SK-N-SH treated with all-trans-retinoic acid at 6 μM for 48 hours (cell line): Measurements from ENCODE around the gene PAQR8.

ENCODE experiments used
- ATAC-seq: fragments of 200-7000 bp; cut with Tn5 transposase; 3 replicates; pipeline ENCODE4 v1.9.1; 2020; ENCODE audit warnings: mild to moderate bottlenecking, moderate library complexity
- ARNTL ChIP-seq: fragments of 450-650 bp; formaldehyde crosslinking; IDR thresholded peaks from 2 replicates; pipeline ENCODE4 v1.5.0; 2020; ENCODE audit warnings: low read depth, mild to moderate bottlenecking, moderate library complexity, borderline replicate concordance
- BACH2 ChIP-seq: fragments of 250-450 bp; sonication (Bioruptor Pico); IDR thresholded peaks from 2 replicates; pipeline ENCODE4 v1.9.0; 2021; ENCODE audit warnings: mild to moderate bottlenecking, borderline replicate concordance
- CREB5 ChIP-seq: fragments of 250-450 bp; sonication (Bioruptor Pico); IDR thresholded peaks from 2 replicates; pipeline ENCODE4 v1.5.1; 2020; ENCODE audit warnings: low read depth, mild to moderate bottlenecking, moderate library complexity
- CSDC2 ChIP-seq: fragments of 250-450 bp; sonication (Bioruptor Pico); IDR thresholded peaks from 2 replicates; pipeline ENCODE4 v1.5.0; 2020; ENCODE audit warnings: mild to moderate bottlenecking, moderate library complexity
- GLIS3 ChIP-seq: fragments of 250-450 bp; sonication (Bioruptor Pico); IDR thresholded peaks from 2 replicates; pipeline ENCODE4 v1.5.0; 2020; ENCODE audit warnings: mild to moderate bottlenecking, moderate library complexity
- ISL1 ChIP-seq: fragments of 250-450 bp; sonication (Bioruptor Pico); IDR thresholded peaks from 2 replicates; pipeline ENCODE4 v2.1.2; 2022; ENCODE audit warnings: mild to moderate bottlenecking, moderate library complexity
- OSR1 ChIP-seq: fragments of 250-450 bp; sonication (Bioruptor Pico); IDR thresholded peaks from 2 replicates; pipeline ENCODE4 v1.8.0; 2022; ENCODE audit warnings: moderate library complexity, mild to moderate bottlenecking, inconsistent platforms
- PATZ1 ChIP-seq: fragments of 250-450 bp; sonication (Bioruptor Pico); IDR thresholded peaks from 2 replicates; pipeline ENCODE4 v1.8.0; 2020; ENCODE audit warnings: mild to moderate bottlenecking, moderate library complexity, borderline replicate concordance
- POU6F1 ChIP-seq: fragments of 250-450 bp; sonication (Bioruptor Pico); IDR thresholded peaks from 2 replicates; pipeline ENCODE4 v1.8.0; 2021; ENCODE audit warnings: low read depth, mild to moderate bottlenecking, moderate library complexity, borderline replicate concordance
- PPARA ChIP-seq: fragments of 250-450 bp; sonication (Bioruptor Pico); IDR thresholded peaks from 2 replicates; pipeline ENCODE4 v1.5.0; 2020; ENCODE audit warnings: mild to moderate bottlenecking, borderline replicate concordance
- RARB ChIP-seq: fragments of 250-450 bp; sonication (Bioruptor Pico); IDR thresholded peaks from 2 replicates; pipeline ENCODE4 v1.8.0; 2021; ENCODE audit warnings: mild to moderate bottlenecking, moderate library complexity
- SNAI2 ChIP-seq: fragments of 250-450 bp; sonication (Bioruptor Pico); IDR thresholded peaks from 2 replicates; pipeline ENCODE4 v1.5.0; 2020; ENCODE audit warnings: mild to moderate bottlenecking, moderate library complexity
- TCF4 ChIP-seq: fragments of 250-450 bp; sonication (Bioruptor Pico); IDR thresholded peaks from 2 replicates; pipeline ENCODE4 v1.8.0; 2021; ENCODE audit warnings: mild to moderate bottlenecking, moderate library complexity, borderline replicate concordance
- TOX ChIP-seq: fragments of 250-450 bp; sonication (Bioruptor Pico); IDR thresholded peaks from 2 replicates; pipeline ENCODE4 v1.8.0; 2021; ENCODE audit warnings: mild to moderate bottlenecking, moderate library complexity, borderline replicate concordance
- TSHZ2 ChIP-seq: fragments of 250-450 bp; sonication (Bioruptor Pico); IDR thresholded peaks from 2 replicates; pipeline ENCODE4 v1.5.0; 2020; ENCODE audit warnings: mild to moderate bottlenecking, moderate library complexity
- ZC3H10 ChIP-seq: fragments of 250-450 bp; sonication (Bioruptor Pico); IDR thresholded peaks from 2 replicates; pipeline ENCODE4 v1.5.1; 2021; ENCODE audit warnings: mild to moderate bottlenecking, moderate library complexity
- ZFP3 ChIP-seq: fragments of 250-450 bp; sonication (Bioruptor Pico); IDR thresholded peaks from 2 replicates; pipeline ENCODE4 v1.5.0; 2020; ENCODE audit warnings: mild to moderate bottlenecking, moderate library complexity
- ZFP30 ChIP-seq: fragments of 450-650 bp; formaldehyde crosslinking; IDR thresholded peaks from 2 replicates; pipeline ENCODE4 v1.5.0; 2022; ENCODE audit warnings: mild to moderate bottlenecking, moderate library complexity
- ZNF565 ChIP-seq: fragments of 450-650 bp; formaldehyde crosslinking; conservative IDR thresholded peaks from 2 replicates; pipeline ENCODE4 v1.5.0; 2020; ENCODE audit warnings: low read depth, mild to moderate bottlenecking, moderate library complexity
- ZNF70 ChIP-seq: fragments of 450-650 bp; formaldehyde crosslinking; IDR thresholded peaks from 2 replicates; pipeline ENCODE4 v1.5.0; 2020; ENCODE audit warnings: mild to moderate bottlenecking, moderate library complexity
- ZNF8 ChIP-seq: fragments of 450-650 bp; formaldehyde crosslinking; IDR thresholded peaks from 2 replicates; pipeline ENCODE4 v1.5.0; 2020; ENCODE audit warnings: mild to moderate bottlenecking, moderate library complexity
- TF ChIP-seq, protein P1 (sequence below): fragments of 250-450 bp; sonication (Bioruptor Pico); IDR thresholded peaks from 2 replicates; pipeline ENCODE4 v1.5.1; 2021; ENCODE audit warnings: mild to moderate bottlenecking, moderate library complexity

The PAQR8 gene

DNA sequence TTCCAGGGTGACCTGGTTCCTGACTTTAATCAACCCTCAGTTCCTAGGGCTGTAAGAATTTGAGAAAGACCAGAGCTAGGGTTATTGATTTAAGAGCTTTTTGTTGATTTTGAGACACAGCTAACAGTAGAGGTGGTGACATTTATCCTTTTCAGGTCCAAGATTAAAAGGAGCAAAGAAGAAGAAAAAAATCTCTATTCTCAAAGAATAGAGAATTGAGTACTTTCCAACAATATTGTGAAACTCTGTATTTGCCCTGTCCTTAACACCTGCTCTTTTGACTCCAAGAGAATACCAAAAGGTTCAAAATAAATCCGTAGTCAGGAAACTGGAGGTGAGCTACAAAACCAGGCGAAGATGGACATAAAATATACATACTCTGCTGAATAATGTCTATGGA lies 7.3 kb downstream of the PAQR8 start (continued):
- TF ChIP-seq SNAI2 (CRISPR knock-in tag) (no peak), ZFP3 (no peak), GLIS3 (no peak), BACH2 (CRISPR knock-in tag) (no peak), PPARA (CRISPR knock-in tag) (no peak), ZNF70 (no peak), ZC3H10 (CRISPR knock-in tag) (no peak), POU6F1 (CRISPR knock-in tag) (no peak), ZNF565 (CRISPR knock-in tag) (no peak)

DNA sequence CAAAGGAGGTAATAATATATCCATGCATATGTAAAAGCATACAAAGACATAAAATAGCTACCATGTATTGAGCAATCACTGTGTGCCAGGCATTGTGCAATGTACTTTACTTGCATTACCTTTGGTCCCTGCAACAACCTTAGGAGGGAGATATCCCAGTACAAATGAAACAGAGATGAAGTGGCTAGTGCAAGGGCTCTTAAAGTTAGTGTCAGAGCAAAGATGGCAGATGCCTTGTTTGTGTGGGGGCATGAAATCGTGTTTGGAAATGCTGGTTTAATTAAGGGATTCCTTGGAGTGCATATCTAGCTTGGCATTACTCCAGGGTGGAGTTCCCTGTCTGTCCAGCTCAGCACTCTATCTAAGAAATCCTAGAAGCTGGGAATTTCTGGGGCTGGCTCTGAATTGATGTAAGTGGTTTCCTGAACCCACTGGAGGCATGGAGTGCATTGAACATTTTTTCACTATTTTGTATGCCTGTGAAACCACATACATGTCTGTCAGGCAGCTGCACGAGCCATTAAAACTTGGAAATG lies 9.8 kb downstream of the PAQR8 start:
- TF ChIP-seq TCF4 (CRISPR knock-in tag), result no peak
- TF ChIP-seq TOX, result no peak
- no peak for TF ChIP-seq ZNF8 (CRISPR knock-in tag)
- no peak for TF ChIP-seq ZNF70
- no peak for TF ChIP-seq ZFP30 (CRISPR knock-in tag)
- TF ChIP-seq CSDC2 (CRISPR knock-in tag), result no peak
- TF ChIP-seq BACH2 (CRISPR knock-in tag), result no peak
- no peak for TF ChIP-seq POU6F1 (CRISPR knock-in tag)
- no peak for TF ChIP-seq TSHZ2 (CRISPR knock-in tag)
- ATAC-seq, result no peak

DNA sequence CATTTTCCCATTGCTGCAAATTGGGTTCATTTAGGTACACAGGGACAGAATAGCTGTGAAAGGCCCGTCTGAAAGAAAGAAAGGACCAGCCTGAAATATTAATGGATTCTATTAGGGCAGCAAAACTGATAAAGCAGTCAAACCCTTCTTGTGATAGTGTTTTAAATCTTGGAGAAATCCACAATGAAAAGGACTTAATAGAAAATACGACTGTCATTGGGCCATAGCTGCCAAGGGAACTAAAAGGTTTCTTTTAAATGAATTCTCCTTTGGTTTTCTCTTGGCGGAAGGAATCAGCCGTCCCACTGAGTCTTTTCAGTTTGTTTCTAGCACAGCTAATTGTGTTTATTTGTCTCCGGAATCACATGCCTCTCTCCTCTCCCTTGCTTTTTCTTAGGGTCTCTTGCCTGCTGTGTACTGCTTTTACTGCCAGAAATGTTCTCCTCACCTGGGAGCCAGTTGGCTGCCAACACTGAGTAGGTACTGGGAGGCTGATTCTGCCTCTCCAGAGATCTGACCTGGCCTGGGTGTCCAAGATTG lies 11.3 kb downstream of the PAQR8 start:
- ATAC-seq, result no peak
- no peak for TF ChIP-seq BACH2 (CRISPR knock-in tag)
- no peak for TF ChIP-seq RARB (CRISPR knock-in tag)
- TF ChIP-seq TCF4 (CRISPR knock-in tag), result no peak
- no peak for TF ChIP-seq ZNF8 (CRISPR knock-in tag)

DNA sequence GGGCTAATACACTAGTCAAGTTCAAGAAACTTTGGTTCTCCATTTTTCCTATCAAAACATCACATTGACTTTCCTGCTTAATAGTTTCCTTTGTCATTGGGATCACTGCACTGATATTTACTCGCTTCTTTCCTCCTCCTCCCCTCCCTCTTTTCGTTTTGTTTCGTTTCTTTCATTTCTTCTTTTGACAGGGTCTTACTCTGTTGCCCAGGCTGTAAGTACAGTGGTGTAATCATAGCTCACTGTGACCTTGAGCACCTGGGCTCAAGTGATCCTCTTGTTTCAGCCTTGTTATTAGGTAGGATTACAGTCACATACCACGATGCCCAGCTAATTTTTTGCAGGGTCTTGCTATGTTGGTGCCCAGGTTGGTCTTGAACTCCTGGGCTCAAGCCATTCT lies 12.3 kb downstream of the PAQR8 start:
- no peak for ATAC-seq

More for the DNA sequence above, 12.3 kb downstream of the PAQR8 start:
- TF ChIP-seq RARB (CRISPR knock-in tag) (no peak), PATZ1 (CRISPR knock-in tag) (no peak), ZNF70 (no peak), ZFP3 (no peak), CREB5 (CRISPR knock-in tag) (no peak), ISL1 (CRISPR knock-in tag) (no peak), POU6F1 (CRISPR knock-in tag) (no peak), TCF4 (CRISPR knock-in tag) (no peak), ARNTL (no peak), BACH2 (CRISPR knock-in tag) (no peak), GLIS3 (no peak), OSR1 (no peak), ZNF8 (CRISPR knock-in tag) (no peak)
- TF ChIP-seq, protein P1, sequence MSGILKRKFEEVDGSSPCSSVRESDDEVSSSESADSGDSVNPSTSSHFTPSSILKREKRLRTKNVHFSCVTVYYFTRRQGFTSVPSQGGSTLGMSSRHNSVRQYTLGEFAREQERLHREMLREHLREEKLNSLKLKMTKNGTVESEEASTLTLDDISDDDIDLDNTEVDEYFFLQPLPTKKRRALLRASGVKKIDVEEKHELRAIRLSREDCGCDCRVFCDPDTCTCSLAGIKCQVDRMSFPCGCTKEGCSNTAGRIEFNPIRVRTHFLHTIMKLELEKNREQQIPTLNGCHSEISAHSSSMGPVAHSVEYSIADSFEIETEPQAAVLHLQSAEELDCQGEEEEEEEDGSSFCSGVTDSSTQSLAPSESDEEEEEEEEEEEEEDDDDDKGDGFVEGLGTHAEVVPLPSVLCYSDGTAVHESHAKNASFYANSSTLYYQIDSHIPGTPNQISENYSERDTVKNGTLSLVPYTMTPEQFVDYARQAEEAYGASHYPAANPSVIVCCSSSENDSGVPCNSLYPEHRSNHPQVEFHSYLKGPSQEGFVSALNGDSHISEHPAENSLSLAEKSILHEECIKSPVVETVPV (CRISPR knock-in tag), result no peak
